HG03045 (cell line): ENCODE measurements around the gene ZNF714.

Source experiments
- ATAC-seq: cut with Tn5 transposase; IDR thresholded peaks from one replicate; pipeline ENCODE4 v1.9.1; 2021; ENCODE audit warnings: mild to moderate bottlenecking, moderate library complexity; ENCODE audit not compliant: unreplicated experiment

Gene ZNF714

DNA sequence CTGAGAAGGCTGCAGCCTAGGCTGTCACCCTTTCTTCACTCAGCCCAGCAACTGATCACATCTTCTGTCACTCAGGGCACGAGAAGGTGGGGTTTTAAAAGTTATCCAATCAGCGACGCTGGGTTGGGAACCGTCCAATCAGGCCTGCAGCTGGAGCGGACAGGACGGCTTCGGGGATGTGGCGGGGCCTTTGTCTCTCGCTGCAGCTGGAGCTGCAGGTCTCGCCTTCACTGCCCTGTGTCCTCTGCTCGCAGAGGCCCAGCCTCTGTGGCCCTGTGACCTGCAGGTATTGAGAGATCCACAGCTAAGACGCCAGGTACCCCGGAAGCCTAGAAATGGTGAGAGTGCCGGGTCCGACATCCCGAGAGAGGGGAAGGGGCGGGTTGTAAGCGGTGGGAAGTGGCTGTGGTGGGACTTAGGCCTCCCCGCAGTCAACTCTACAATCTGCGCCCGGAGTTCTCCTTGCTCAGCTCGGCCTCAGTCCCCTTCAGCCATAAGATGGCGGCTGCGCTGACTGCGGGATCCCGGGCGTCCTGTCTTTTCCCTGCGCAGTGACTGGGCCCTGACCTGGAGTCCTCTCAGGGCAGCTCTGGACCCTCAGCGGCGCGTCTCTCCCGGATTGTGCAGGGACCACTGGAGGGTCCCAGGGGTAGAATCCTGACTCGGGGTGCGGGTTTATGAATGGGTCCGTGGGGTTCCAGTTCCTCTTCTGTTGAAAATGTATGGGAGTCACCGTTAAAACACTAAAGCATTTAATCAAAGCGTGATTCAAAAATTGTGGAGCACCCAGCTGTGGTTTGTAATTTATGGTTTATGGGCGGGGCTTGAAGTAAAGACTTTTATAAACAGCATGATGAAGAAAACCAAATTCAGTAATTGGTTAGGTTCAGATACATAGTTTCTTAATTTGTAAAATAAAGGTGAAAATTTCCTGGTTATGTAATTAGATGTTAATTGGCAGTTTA lies at the start of gene ZNF714:
ZNF714 (plus strand) TSS at position 193 of the 965 bp plus-strand sequence. CDS start 16,066 bp downstream, outside the sequence.
- ATAC-seq: peak; percentile 99

DNA sequence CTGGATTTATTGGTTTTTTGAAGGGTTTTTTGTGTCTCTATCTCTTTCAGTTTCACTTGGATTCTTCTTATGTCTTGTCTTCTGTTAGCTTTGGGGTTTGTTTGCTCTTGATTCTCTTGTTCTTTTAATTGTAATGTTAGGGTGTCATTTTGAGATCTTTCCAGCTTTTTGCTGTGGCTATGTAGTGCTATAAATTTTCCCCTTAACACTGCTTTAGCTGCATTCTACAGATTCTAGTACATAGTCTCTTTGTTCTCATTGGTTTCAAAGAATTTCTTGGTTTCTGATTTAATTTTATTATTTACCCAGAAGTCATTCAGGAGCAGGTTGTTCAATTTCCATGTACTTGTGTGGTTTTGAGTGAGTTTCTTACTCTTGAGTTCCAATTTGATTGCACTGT lies 37.0 kb upstream of the ZNF714 start:
- ATAC-seq: no peak

DNA sequence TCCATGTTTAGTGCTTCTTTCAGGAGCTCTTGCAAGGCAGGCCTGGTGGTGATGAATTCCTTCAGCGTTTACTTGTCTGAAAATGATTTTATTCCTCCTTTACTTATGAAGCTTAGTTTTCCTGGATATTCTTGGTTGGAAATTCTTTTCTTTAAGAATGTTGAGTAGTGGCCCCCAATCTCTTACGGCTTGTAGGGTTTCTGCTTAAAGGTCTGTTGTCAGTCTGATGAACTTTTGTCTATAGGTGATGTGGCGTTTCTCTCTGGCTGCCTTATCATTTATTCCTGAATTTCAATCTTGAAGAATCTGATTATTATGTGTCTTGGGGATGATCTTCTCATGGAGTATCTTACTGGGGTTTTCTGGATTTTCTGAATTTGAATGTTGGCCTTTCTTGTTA lies 35.5 kb upstream of the ZNF714 start:
- no peak for ATAC-seq

DNA sequence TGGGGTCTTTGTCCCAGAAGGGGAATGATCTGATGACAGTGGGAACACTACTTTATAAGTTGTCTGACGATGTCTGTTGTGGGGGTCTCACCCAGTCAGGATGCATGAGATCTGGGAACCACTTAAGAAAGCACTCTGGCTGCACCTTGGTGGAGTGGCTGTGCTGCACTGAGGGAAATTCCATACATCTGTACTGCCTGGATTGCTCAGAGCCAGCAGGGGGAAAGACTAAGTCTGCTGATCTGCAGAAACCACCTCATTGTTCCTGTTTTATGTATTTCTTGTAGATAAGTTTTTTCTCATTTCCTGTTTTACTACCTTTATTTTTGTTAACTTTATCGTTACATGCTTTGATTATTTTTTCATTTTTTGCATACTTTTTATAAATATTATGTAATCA lies 34.3 kb upstream of the ZNF714 start:
- no peak for ATAC-seq

DNA sequence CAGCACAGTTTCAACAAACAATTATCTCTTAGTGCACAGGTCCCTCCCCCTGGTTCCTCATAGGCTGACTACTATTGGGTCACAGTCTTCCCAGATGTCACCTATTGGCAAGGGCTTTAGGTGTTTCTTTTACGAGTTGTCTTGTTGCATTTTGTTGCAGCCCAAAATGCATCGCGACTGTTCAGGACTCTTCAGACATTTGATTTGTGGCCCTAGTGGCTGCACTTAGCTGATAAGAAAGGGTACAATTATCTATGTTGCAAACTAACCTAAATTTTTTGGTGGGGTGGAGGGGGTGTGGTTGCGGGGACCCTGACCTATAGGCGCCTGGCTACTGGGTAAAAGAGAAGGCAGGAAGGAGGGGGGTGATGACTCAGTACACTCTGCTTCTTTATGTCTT lies 29.1 kb upstream of the ZNF714 start:
- ATAC-seq: no peak

DNA sequence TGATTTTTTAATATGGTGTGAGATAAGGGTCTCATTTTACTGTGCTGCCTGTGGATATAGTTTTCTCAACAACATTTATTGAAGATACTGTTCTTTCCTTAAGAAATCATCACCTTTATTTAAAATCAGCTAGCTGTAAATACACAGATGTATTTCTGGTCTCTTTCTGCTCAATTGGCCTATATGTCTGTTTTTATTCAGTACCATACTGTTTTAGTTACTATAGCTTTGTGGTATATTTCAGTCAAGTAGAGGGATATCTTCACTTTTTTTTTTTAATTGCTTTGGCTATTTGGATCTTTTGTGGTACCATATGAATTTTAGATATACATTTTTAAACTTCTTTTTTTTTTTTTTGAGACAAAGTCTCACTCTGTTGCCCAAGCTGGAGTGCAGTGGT lies 16.7 kb upstream of the ZNF714 start:
- no peak for ATAC-seq

DNA sequence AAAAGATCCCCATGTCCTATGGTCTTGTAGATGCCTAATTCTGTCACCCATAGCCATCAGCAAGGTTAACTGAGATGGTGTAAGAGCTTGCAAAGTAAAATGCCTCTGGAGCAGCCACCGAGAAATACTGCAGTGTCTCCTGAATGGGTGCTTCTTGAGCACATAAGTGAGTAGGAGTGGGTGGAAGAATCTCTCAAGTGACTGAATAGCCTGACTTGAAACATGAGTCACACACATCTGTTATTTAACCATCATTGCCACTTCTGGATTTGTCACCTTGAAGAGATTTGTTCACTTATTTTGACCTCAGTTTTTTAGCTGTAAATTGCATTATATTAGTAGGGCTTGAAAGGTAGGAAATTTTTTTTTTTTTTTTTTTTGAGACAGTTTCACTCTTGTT lies 2.3 kb downstream of the ZNF714 start:
- no peak for ATAC-seq

DNA sequence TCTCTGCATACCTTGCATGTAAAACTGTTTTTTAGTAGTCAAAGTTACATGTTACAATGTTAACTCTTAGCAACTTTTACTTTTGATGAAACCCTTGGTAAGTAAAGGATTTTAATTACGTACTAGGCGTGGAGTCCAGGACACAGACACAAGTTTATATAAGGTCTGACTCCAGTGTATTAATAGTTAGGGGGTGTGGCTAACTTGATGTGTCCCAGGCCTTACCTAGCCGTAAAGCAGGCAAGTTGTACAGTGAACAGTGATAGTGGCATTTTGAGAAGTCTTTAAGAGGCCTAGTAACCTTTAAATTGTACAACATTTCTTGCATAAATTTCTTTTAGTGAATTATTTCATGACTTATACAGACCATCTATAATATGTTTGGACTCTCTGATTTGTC lies 5.9 kb downstream of the ZNF714 start:
- no peak for ATAC-seq

DNA sequence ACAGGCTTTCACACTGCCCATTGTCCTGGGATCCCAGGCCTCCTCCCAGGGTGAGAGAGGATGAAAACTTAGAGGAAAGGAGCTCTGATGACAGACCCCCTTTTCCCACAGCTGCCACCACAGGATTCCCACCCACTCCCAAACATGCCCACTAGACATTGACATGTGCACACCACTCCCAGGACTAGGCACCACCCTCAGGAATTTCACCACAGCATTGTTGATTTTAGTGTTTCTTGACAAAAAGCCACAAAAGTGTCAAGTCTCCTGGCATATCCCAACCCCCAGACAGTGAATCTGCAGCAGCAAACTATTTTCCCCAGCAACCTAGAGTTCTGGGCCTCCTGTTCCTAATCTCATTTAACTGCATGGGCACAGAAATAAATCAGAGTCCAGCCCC lies 10.1 kb downstream of the ZNF714 start:
- no peak for ATAC-seq

DNA sequence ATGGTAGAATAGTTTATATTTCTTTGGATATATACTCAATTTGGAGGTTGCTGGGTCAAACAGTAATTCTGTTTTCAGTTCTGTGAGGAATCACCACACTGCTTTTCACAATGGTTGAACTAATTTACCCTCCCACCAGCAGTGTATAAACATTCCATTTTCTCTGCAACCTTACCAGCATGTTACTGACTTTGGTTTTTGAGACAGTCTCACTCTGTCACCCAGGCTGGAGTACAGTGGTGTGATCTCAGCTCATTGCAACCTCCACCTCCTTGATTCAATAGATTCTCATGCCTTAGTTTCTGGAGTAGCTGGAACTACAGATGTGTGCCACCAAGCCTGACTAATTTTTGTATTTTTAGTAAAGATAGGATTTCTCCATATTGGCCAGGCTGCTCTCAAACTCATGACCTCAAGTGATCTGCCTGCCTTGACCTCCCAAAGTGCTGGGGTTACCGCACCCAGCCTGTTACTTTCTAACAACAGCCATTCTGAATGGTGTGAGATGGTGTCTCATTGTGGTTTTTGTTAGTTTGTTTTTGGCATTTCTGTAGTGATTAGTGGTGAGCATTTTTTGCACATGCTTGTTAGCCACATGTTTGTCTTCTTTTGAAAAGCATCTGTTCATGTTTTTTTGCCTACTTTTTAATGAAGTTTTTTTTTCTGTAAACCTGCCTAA lies 12.5 kb downstream of the ZNF714 start:
- ATAC-seq: no peak

DNA sequence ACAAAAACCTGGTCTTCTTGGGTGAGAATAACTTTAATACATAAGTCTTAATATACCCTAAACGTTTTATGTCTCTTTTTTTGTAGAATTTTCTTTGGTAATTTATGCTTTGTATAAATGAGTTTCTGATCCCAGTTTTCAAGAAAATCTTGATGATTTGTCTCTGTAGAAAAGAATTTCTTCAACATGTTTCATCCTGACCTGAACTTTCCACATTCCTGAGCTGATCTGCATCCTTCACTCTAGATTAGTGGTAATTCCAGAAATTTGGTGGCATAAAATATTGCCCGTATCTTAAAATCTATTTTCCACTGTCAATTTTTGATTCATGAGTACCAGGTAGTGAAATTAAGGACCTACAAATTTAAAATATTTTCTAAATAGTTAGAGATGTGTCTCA lies 16.3 kb downstream of the ZNF714 start:
- no peak for ATAC-seq

DNA sequence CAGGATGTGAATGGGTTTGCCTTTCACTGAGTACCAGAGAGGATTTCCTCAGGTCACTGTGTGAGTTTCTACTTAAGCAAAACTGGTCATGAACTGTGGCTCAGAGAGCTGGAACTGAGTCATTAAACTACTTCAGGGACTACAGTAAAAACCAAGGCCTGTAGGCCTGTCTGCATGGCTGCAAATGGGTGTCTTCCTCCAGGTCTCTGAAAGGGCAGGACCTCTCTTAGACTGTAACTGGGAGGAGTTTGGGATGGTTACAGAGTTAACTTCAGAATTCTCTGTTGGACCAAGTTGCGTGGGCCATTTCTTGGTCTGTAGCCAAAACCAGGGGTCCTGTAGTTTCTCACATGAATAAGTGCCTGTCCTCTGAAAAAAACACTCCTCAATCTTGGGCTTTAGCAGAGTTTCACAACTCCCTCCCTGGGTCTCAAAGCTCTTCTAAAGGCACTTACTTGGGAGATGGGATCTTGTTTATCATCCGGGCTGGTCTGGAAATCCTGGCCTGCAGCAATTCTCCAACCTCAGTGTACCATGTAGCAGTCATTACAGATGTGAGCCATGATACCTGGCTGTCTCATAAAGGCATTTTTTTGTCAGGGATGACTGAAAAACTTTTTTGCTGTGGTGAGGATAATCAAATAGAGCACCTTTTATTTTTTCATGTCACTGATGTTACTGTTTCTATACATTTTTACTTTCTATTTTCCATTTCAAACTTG lies 19.7 kb downstream of the ZNF714 start:
- no peak for ATAC-seq

DNA sequence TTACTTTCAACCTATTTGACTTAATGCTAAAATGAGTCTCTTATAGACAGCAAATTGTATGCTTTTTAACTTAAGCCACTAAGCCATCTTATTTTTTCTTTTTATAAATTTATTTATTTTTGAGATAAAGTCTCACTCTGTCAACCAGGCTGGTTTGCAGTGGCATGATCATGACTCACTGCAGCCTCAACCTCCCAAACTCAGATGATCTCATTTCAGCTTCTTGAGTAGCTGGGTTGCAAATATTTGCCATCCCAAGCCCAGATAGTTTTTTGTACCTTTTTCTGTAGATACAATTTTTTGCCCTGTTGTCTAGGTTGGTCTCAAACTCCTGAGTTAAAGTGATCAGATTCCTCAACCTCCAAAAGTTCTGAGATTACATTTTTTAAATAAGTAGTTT lies 27.1 kb downstream of the ZNF714 start:
- ATAC-seq: no peak

DNA sequence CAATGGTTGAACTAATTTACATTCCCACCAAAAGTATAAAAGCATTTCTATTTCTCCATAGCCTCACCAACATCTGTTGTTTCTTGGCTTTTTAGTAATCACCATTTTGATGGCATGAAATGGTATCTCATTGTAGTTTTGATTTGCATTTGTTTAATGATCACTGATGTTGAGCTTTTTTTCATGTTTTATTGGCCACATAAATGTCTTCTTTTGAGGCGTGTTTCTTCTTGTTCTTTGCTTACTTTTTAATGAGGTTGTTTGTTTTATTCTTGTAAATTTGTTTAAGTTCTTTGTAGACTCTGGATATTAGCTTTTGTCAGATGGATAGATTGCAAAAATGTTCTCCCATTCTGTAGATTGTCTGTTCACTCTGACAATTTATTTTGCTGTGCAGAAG lies 28.2 kb downstream of the ZNF714 start:
- ATAC-seq: no peak

DNA sequence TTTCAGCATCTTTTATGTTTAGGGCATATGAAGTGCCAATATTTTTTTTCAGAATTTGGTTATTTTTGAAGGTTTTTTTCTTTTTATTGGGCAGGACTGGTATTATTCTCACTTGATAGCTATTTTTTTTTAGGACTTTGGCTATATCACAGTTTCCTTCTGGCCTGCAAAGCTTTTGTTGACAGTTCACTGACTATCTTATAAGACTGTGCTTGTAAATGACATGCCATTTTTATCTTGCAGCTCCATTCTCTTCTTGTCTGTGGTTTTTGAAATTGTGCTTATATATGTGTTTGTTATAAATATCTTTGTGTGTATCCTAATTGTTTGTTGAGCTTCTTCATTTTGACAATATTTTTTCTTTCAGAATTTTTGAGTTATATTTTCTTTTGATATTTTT lies 33.4 kb downstream of the ZNF714 start:
- no peak for ATAC-seq

DNA sequence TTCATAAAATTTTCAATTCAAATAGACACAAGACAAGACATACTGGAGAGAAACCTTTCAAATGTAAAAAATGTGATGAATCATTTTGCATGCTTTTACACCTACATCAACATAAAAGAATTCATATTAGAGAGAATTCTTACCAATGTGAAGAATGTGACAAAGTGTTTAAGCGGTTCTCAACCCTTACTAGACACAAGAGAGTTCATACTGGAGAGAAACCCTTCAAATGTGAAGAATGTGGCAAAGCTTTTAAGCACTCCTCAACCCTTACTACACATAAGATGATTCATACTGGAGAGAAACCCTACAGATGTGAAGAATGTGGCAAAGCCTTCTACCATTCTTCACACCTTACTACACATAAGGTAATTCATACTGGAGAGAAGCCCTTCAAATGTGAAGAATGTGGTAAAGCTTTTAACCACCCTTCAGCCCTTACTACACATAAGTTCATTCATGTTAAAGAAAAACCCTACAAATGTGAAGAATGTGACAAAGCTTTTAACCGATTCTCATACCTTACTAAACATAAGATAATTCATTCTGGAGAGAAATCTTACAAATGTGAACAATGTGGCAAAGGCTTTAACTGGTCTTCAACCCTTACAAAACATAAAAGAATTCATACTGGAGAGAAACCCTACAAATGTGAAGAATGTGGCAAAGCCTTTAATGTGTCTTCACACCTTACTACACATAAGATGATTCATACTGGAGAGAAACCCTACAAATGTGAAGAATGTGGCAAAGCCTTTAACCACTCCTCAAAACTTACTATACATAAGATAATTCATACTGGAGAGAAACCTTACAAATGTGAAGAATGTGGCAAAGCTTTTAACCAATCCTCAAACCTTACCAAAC lies 35.3 kb downstream of the ZNF714 start:
- no peak for ATAC-seq

DNA sequence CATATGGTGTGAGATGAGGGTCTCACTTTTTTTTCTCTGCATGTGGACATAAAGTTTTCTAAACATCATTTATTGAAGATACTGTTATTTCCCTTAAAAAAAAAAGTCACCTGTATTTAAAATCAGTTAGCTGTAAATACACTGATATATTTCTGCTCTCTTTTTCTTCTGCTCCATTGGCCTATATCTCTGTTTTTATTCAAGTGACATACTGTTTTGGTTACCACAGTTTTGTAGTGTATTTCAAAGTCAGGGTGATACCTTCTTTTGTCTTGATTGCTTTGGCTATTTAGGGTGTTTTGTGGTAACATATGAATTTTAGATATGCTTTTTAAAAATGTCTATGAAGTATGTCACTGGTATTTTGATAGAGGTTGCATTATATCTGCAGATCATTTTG lies 44.1 kb downstream of the ZNF714 start:
- no peak for ATAC-seq

DNA sequence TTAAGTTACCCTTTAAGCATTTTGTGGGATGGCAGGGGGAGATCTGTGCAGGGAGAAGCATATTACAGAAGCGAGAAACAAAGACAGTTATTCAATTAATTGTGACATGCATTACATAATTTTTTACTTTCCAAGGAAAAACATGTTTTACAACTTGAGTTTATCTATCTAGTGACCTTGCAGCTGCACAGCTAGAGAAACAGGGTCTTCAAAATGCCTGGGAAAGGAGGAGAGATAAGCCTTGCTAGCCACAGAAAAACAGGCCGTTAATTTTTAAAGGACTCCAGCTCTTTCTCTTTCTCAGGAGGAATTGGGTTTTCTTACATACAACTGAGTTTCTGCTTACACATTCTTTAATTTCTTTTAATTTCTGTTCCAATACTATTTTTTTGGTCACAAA lies 45.0 kb downstream of the ZNF714 start:
- ATAC-seq: no peak

DNA sequence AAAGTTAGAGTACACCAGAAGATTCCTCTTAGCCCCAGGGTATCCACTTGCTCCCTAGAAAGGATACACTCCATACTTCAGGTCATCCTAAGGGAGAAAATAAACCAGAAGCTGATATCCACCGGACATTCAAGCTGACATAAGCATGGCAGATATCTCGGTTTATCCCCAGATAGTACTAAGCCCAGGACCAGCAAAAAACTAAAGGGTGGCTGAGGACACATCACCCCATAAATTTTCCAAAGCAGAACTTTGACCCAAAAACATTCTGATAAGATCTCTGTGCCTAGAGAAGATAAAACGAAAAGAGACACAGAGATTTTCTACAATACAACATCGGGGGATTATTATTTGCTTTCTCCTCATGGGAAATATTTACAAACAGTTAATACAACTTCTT lies 45.9 kb downstream of the ZNF714 start:
- no peak for ATAC-seq

DNA sequence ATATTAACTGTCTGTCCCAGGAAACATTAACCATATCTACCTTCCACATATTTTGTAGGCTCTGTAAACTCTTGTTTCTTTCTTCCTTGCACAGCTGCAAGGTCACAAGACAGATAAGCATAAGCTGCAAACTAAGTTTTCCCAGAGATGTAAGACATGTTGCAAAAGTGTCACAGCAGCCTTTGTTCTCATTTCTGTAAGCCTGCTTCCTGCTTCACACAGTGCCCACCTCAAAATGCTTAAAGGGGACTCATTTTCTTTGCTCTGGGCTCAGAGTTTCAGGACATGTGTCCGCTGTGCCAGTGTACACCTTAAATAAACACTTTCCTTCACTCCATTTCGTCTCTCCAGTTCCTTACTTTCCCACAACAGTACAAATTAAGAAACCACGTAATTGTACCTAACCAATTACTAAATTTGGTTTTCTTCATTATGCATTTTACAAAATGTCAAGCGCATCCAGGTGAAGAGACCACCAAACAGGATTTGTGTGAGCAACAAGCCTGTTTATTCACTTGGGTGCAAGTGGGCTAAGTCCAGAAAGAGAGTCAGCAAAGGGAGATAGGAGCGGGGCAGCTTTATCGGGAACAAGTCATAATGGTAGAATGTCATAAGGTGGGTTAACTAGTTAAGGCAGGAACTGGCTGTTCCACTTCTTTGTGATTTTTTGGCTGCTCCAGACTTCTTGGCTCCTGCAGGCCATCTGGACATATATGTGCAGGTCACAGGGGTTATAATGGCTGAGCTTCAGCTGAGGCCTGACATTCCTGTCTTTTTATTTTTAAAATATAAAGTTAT lies 47.1 kb downstream of the ZNF714 start:
- ATAC-seq: no peak
